DMS 273 treated with DMSO at 0.1 percent for 48 hours (cell line): ENCODE results near the gene DIRAS1.

ENCODE experiments used
- DNase-seq: peaks from one replicate; lab custom pipeline; 2025; lab: John Stamatoyannopoulos, UW

The DIRAS1 gene, protein sequence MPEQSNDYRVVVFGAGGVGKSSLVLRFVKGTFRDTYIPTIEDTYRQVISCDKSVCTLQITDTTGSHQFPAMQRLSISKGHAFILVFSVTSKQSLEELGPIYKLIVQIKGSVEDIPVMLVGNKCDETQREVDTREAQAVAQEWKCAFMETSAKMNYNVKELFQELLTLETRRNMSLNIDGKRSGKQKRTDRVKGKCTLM

DNA sequence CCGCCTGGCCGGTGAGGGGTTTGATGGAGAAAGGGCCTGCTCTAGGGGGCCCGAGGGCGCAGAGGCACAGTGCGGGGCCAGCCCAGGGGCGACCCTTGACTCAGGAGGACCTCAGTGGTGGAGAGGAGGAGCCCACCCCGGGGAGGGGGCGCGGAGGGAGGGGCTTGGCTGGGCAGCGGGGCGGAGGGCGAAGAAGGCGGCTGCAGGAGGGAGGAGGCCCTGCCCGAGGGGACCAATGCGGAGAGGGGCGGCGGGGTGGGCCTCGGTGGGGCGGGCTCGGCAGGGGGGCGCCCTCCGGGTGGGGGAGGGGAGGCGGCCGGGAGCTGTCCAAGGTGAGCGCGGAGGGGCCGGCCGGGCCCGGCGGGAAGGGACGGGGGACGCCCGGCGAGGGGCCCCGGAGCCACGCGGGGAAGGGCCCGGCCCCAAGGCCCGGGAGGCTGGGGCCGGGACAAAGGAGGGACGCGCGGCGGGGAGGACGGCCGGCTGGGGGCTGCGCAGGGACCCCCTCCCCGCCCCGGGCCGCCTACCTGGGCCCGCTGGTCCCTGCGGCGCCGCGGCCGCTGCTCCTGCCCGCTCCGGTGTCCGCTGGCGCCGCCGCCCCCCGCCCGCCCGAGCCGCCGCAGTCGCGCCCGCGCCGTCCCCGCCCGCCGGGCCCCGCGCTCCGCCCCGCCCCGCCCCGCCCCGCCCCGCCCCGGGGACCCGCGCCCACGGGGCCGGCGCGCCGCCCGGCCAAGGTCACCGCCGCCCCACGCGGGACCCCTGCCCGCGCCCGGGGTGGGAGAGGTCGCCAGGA, at the start of gene DIRAS1:
Gene DIRAS1 (minus strand): TSS at position 596 of the 793 bp plus-strand sequence. CDS start 3,566 bp downstream, outside the sequence.
- no peak for DNase-seq

DNA sequence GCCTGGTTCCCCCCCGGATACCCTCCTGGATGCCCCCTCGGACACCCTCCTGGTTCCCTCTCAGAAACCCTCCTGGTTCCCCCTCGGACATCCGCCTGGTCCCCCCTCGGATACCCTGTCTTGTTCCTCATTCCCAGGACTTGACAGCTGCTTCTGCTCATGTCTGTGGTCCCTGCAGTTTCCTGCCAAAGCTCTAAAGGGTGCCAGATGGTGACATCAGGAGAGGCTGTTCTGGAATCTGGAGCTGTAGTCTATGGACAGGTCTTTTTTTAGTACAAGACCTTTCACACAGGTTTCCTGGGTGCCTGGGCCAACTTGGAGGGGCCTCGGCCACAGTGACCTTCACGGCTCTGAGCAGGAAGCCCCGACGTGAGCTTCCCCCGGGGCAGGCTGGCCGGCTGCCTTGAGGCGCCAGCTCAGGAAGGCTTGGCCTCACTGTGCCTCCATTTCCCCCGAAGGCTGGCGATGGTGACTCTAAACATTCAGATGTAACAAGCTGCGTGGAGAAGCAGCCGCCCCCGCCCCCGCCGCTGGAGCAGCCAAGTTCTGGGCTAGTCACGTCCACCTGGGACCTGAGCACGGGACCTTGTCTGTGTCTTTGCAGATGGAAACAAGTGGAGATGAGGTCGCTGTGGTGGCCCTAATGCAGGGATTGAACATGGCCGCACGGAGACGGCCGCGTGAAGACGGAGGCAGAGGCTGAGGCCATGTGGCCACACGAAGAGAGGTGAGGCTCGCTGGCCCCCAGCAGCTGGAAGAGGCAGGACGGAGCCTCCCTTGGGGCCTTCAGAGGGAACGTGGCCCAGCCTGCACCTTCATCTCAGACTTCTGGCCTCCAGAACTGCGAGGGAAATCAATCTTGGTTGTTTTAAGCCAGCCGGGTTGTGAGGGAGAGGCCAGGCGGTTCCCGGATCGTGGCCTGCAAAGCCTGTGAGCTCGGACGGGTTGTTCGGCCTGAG, 49.2 kb upstream of the DIRAS1 start:
- no peak for DNase-seq

DNA sequence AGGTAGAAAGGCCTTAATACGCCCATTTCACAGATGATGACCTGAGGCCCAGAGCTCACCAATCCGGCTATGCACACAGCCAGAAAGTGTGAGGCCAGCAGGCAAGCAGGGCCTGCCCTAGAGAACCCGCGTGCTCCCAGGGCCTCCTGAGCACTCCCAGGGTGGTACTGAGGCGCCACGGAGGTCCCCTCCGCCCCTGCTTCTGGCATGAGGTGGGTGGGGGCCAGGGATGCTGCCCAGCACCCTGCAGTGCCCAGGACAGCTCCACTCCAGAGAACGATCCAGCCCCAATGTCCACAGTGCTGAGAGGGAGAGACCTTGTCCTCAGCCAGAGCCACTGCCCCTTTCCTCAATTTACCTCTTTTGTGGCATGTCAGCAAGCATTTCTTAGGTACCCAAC, 48.0 kb upstream of the DIRAS1 start:
- DNase-seq = no peak

DNA sequence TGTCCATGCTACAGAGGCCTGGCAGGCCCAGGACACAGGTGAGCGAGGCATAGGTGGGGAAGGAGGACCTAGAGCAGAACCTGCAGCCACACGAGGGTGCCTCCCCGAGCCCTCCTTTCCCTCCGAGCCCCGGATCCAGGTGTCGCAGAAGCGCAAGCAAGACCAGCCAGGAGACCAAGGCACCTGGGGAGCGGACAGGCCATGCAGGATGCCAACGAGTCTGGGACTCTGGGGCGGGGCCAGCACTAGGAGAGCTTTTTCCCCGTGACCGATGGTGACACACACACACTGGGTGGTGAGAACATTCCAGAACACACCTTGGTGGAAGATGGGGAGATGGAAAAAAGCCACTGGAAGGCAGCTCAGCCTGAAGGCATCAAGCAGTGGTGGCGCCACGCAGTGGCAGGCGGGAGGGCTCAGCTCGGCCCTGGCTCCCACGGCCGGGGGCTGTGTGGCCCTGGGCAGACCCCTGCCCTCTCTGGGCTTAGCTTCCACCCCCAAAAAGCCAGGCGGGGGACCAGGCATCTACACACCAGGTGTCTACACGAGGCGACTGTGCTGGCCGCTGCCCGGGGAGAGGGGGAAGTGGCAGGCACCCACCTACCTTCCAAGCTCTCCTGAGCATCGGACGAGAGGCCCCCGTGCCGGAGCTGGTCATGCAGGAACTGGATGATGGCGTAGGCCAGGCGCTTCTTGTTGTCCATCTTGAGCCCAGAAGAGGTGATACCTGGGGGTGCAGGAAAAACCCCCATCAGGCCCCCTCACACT, 47.4 kb upstream of the DIRAS1 start:
- no peak for DNase-seq

DNA sequence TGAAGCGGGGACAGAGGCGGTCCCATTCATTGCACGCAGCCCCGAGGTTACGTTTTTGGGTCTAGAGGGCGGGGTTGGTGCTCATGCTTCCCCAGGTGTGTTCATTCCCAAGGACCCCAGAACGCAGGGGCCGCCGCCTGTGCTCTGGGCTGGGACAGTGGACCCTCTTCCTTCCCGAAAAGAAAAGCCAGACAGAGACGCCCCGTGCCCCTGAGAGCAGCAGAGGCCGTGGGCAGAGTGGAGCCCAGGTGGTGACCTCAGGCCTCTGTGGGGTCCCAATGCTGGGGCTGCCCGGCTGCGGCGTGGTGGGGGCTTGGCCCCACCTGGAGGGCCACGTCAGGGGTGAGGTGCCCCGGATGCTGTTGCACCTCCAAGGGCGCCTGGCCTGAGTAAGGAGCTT, 46.5 kb upstream of the DIRAS1 start:
- DNase-seq = no peak

DNA sequence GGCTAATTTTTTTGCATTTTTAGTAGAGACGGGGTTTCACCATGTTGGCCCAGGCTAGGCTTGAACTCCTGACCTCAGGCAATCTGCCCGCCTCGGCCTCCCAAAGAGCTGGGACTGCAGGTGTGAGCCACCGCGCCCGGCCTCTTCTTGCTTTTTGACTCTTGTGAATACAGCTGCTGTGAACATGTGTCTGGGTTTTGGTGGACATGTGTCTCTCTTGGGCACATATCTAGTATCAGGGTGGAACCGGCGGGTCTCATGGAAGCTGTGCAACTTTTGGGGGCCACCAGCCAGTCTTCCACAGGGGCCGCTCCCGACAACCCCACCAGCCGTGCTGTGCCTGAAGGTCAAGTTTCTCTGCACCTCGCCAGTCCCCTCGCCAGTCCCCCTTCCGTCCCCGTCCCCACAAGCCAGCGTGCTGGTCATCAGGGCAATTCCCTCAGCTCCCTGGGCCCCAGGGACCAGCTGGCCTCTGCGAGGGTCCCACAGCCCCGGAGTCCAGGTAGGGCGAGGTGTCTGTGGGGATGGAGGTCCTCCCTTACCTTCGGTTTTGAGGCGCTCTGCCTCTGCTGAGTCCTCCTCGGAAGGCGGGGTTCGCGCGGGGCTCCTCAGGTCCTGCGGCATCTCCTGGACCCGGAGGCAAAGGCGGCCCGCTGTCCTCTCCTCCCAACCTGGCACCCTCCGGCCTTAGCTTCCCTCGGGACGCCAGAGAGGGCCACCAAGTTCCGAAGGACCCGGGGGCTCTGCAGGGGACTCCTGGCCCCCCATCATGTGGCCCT, 45.6 kb upstream of the DIRAS1 start:
- DNase-seq = no peak

DNA sequence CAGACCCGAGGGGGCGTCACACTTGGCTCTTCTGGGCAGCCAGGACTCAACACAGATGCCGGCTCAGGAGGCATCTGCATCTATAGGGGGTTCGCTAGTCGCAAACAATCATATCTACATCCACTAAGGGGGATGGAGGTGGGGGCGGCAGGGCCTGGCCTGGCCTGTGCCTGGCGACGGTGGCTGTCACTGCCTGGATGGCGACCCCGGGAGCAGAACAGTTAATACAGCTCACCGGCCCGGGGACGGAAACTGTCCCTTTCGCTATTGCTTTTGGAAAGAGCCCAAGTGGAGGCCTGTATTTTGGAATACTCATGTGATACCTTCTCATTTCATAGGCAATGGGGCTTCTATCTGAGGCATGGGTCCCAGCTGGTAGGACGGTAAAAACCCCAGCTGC, 44.2 kb upstream of the DIRAS1 start:
- DNase-seq = no peak

DNA sequence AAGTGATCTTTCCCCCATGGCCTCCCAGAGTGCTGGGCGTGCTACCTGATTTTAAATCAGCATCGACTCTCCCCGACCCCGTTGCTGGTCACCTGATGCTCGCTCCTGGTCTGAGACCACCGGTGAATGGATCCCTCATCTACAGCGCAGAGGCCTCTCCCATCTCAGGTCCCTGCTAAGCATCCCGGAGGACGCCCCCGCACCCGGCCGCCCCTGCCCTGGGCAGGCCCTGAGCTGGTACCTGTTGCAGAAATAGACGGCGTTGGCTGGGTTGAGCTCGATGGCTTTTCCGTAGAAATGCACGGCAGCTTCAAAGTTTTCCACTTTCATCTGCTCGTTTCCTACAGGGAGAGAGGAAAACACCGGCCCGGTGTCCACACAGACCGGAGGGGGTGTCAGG, 43.8 kb upstream of the DIRAS1 start:
- DNase-seq = no peak

DNA sequence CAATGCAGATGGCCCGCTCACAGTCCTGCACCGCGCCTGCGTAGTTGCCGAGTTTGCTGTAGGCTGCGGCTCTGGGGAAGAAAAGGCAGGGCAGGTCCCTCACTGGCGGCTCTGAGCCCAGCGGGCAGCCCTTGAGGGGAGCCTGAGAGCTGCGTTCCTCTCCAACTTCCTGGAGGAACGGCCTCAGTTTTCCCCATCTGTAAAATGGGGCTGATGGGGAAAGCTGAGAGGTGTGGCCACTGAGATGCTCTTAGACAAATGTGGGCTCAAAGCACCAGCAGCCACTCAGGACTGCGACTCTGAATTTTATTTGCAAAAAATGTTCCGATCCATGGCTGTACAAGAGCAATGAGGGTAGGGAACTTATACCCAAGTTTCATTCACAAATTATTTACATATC, 42.5 kb upstream of the DIRAS1 start:
- no peak for DNase-seq

DNA sequence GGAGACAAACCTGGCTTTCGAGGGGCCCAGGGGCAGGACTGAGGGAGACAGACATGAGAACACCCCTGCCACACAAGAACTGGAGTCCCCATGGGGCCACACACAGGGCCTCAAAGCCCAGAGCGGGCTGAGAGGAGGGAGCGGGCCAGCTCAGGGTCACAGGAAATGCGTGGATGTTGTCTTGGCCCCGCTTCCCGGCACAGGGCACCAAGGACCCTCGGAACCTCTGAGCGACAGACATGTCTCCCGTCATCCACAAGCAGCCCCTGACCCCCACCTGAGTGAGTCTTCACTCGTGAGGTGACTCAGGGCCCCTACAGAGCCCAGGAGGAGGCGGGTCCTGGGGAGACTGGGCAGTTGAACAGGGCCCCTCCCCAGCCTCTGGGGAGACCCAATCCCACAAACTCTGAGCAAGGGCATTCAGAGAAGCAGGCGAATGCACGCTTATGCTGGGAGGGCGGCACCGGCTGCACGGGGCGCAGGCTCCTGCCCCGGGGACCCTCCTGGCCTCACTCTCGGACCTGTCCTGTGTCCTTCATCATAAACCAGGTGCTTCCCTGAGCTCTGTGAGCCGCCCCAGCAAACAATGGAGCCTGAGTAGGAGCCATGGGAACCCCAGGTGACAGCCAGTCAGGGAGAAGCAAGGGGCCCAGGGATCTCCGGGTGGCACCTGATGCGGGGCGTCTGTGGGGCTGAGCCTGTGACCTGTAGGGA, 41.8 kb upstream of the DIRAS1 start:
- DNase-seq = no peak

DNA sequence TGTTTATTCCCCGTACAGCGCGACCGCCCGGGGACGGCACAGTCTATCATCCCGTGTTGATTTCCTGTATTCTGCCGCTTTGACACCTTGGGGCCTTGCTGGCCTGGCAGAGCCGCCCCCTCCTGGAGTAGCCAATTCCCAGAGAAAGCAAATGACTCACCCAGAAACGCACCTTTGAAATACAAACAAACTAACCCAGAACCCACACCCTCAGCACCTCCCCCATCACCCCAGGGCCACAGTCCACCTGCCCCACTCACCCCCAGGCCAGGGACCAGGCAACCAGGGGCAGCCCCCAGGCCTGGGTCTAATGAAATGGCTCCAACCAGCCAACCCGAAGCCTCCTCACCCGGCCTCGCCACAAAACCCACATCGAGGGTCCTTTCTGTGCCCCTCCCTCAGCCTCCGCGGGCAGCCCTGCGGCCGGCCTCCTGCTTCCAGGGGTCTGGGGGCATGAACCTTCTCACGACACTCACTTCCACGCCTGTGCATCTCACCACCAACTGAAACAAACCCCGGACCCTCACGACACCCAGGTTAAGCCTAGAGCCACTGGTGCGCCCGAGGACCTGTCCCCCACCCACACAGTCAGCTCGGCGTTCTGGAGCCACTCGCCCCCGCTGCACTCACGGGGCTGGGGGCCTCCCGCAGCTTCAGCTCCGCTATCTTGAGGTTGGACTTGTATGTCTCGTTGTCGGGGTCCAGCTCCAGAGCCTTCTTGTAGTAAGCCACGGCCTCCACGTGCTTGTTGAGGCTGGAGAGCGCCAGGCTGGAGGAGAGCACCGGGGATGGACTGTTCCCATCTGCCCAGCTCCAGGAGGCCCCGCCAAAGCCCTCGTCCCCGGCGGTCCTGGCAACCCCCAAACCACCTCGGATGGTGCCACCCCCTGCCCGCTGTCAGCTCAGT, 41.0 kb upstream of the DIRAS1 start:
- no peak for DNase-seq

DNA sequence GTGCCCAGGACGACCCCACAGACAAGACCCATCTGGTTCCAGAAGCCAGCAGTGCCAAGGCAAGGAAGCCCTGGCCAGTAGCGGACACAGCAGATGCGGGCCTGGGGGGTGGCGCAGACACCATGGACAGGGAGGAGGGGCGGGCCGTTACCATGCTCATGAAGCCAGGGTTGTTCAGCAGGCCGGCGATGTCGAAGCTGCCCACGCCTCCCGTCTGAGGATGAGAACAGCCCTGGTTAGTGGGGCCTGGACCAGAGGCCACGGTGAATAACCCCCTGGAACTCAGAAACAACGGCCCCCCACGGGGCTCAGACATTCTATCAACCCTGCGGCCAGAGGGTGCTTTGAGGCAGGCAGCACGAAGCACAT, 40.1 kb upstream of the DIRAS1 start:
- no peak for DNase-seq

DNA sequence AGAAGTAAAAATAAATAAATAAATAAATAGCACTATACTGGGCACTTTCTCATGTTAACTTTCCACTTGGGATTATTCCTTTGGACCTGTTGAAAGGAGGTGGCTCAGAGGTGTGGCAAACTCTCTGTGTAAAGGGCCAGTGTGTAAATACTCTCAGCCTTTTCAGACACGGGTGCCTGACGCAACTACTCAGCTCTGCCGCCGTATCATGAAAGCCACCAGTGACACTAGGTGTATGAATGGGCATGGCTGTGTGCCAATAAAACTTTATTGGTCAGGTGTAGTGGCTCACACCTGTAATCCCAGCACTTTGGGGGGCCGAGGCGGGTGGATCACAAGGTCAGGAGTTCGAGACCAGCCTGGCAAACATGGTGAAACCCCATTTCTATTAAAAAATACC, 38.8 kb upstream of the DIRAS1 start:
- DNase-seq = no peak

DNA sequence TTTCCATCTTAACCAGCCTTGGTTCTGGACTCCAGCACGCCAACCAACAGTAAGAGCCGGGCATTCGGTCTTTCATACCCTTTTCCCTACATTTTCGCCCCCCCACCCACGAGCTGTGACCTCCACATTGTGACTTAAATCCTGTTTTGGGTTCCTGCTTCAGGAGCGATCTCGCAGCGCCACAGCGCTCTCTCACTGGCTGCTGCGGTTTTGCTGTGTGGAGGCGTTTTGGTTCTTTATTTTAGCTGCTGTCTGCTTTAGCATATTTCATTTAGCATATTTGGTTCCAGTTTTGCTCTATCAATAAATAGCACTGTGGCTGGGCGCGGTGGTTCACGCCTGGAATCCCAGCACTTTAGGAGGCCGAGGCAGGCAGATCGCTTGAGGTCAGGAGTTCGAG, 38.2 kb upstream of the DIRAS1 start:
- DNase-seq = no peak

DNA sequence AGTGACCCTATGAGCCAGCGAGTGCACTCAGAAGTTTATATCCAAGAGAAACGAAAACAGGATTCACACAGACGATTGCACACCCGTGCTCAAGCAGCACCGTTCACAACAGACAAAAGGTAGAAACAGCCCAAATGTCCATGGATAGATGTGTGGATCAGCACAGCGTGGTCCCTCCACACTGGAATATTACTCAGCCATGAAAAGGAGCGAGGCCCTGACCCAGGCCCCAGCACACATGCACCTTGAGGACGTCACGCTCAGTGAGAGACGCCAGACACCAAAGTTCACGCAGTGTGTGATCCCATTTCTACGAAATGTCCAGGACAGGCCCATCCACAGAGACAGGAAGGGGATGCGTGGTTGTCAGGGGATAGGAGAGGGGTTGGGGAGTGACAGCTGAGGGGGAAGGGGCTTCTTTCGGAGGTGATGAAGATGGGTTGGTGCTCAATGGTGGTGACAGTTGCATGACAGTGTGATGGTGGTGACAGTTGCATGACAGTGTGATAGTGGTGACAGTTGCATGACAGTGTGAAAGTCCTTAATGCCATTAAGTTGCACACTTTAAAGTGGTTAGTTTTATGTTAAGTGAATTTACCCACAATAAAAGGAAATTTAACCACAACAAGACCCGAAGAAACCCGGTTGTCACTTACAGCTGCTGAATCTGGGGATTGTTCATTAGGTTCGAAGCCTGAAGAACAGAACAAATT, 37.6 kb upstream of the DIRAS1 start:
- DNase-seq = no peak

DNA sequence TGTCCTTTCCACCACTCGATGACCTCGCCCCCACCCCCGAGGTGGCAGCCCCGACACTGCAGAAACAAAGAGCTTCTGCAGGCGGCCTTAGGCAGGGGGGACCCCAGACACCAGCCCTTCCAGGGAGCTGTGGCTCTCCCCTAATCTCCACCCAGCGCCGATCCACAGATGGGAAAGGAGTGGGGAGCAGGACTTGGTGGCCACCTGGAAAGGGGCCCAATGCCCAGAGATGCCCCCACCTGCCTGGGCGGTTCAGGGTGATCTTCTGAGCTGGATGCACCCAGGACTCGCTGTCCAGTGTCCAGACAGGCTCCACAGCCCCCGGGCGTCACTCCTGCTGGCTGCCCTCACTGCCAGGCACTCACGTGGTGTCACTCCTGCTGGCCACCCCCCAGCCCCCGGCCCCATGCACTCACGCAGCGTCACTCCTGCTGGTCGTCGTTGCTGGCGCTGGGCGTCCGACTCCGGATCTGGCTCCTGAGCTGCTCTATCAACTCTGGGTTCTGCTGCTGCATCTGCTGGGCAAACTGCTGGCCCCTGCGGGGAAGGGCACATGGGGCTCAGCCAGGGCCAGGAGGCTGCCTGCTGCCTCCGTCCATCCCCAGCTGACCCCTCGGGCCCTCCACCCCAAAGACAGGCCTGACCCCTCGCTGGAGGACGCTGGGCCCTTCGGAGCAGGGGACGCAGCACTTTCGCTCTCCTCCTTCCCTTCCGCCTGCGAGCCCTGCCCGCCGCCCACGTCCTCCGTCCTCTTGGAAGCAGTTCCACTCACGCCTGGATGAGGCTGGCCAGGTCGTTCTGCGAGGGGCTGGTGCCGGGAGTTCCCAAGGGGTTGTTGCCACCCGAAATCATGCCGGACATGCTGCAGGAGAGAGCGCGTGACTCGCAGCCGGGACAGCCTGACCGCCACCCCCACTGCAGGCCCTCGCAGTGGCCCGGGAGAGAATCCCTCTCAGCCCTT, 36.0 kb upstream of the DIRAS1 start:
- no peak for DNase-seq

DNA sequence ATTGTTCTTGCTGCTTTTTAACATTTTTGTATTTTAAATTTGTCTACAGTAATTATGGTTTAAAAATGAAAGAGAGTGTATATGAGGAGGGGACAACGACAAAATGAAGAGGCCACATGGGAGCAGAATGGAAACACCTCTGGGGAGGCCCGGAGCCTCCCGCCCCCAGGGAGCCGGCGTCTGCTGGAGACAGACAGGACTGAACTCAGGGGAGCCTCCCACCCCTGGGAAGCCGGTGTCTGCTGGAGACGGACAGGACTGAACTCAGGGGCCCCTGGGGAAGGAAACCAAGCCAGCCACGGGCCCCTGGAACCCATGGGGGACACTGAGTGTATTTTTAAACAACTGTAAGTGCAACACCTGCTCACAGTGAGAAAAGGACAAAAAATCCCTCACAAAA, 35.3 kb upstream of the DIRAS1 start:
- DNase-seq = no peak

DNA sequence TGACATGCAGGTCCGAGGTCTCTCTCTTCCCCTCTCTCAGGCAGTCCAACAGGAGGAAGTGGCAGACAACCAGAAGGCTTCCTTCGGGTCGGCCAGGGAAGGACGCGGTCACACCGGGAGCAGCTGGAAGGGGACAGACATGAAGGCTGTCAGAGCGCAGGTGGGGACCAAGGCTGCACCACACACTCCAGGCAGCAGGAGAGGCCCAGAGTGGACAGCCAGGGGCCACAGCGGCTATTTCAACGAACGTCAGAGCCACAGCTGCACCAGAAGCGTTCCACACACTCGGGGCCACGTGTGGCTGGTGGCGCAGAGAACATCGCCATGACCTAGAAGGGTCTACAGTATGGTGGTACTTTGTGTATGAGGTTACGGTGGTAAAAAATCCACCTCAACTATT, 34.6 kb upstream of the DIRAS1 start:
- DNase-seq = no peak
